DMS 273 (cell line): ENCODE measurements around the gene KIAA1217.
A peak's percentile ranks its signal among the peaks of the same experiment; 100 is the strongest.
"Not testable (repeated sequence)": the region's sequence is repeated elsewhere in the genome, so short reads cannot be mapped to it uniquely, and the experiment has no call there.

Experiments used
- DNase-seq: peaks from one replicate; lab custom pipeline; 2025; ENCODE audit not compliant: unreplicated experiment; lab: John Stamatoyannopoulos, UW

The KIAA1217 gene

DNA sequence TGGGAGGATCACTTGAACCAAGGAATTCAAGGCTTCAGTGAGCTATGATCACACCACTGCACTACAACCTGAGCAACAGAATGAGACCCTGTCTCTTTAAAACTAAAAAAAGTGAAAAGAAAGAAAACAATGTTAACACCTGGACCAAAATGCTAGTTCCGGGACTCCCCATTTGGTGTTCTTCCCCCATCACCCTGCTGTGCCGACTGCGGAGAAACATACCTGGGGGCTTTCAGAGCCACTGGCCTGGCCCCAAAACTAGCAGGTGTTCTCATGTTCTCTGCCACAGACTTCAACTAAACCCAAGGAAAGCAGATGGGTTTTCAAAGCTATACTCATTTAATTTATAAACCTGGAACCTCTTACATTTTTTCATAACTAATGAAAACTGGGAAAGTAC lies 250.9 kb downstream of the KIAA1217 start:
- peak; percentile 24 for DNase-seq

DNA sequence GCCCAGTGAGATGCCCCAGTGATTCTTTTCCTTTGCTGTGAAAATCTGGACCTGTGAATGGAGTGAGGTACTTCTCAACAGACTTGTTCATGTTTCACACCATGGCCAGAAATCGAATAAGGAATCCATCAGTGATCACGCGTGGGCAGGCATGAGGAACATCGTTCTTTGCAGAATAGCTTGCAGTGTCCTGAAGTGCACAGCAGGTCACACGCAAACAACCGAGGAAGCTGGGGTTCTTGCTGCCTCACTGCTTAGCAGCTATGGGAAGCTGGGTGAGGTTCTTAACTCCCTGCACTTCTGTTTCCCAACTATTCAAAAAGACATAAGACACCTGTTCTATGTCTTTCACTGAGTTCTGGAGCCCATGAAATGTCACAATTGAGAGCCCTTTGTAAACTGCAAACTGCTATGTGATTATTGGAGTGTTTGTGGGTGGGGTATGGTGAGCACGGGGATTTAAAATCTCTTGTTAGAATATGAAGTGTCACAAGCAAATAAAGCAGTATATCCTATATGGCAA lies 253.4 kb downstream of the KIAA1217 start:
- peak; percentile 28 for DNase-seq

DNA sequence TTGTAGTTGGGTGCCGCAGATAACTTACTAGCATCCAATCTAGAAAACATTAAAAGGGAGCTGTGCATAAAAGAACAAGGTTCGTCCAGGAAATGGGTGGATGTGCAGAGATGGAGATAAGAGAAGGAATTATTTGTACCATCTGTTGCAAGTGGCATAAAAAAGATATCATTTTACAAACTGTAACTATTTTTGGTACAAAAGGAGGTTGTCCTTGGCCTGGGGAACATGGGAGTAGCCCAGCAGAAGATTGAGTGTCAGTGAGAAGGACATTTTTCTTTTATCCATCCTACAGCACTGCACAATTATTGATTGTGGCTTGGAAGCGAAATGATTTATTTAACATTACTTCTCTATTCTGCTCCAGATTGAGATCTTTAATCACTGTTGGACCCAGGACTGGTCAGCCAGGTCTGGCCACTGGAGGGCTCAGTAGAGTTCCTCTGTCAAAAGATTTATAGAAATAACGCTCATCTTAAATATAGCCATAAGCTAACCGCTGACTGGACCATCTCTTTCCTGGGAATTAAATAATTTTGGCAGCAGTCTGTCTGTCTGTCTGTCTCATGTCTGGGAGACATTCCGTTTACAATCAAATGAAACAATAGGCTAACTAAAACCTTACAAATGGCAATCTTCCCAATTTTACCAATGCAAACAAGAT lies 254.1 kb downstream of the KIAA1217 start:
- peak; percentile 60 for DNase-seq

- DNase-seq = peak; percentile 24
Observed at GRCh38 chr10:24463611-24464426, 254.9 kb downstream of the KIAA1217 start.

DNA sequence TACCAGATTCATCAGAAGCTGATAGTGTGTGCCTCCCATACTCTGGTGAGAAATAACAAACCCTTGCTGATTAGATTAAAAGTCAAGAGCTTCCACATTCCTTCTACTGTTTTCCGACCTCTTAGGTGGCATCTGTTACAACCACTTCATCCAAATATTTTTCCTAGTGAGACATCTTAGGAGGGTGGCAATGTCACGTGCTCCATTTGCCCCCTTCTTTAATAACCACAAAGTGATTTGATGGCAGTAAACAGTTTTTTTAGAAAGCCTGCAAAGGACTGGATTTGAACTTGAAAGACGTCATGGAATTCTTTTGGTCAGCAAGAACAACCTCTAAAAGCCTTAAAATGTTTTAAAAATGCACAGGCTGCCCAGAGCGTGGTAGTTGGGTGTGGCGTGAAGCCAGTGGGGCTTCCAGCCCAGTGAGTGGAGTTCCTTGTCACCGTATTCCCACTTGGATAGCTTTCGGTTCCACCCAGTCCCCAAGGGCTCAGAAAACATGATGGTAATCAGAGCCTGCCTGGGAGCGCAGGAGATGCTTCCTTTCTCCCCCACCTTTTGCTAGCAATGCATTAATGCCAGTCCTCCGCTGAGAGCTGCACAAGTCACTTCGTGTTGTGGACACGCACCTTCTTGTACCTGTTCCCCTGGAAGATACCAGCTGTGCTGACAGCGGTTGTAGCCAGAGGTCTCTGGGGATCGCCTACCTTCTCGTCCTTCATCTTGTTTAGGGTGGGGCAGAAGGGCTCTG lies 256.4 kb downstream of the KIAA1217 start:
- DNase-seq = peak; percentile 49

GRCh38 chr10:24465891-24466818 lies 257.2 kb downstream of the KIAA1217 start:
- peak; percentile 62 for DNase-seq

DNA sequence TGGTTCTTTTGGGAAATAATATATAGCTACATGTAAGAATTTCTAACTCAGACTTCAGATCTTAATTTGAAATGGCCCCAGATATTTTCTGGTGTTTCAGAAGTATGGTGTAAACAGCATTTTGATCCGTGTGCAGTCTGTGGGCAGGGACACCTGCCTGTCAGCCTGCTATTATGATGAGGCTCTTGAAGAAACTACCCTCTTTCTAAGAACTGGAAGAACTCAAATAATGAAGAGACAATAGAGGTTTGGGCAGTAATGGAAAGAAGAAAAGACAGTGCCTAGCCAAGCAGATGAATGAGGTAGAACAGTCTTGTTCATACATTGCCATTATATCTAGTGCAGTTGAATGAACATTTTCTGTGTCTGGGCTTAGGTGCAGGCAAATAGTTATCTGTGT lies 258.2 kb downstream of the KIAA1217 start:
- DNase-seq = no peak

- DNase-seq = no peak
Observed at GRCh38 chr10:24467605-24468004, 258.7 kb downstream of the KIAA1217 start.

GRCh38 chr10:24468281-24468751 lies 259.4 kb downstream of the KIAA1217 start:
- peak; percentile 5 for DNase-seq

DNA sequence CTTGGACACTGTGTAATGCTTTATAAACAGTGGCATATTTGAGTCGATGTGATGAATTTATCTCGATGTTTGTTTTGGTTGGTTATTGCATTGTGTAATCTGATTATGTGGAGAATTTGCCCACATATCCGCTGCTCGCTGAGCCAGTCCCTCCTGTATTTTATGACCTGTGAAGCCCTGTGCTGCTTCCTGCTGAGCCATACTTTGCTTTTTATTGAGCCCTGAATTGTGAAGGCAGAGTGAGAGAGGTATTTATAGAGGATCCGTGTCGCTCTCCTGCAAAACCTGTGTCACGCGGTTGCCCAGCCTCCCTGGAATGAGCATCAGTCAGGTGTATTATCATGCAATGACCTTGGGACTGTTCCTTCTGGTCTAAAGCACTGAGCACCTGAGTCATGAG lies 261.1 kb downstream of the KIAA1217 start:
- no peak for DNase-seq

- DNase-seq = no peak
Observed at GRCh38 chr10:24475598-24475997, 266.7 kb downstream of the KIAA1217 start.

GRCh38 chr10:24476913-24477701 lies 268.2 kb downstream of the KIAA1217 start:
- DNase-seq = no peak

DNA sequence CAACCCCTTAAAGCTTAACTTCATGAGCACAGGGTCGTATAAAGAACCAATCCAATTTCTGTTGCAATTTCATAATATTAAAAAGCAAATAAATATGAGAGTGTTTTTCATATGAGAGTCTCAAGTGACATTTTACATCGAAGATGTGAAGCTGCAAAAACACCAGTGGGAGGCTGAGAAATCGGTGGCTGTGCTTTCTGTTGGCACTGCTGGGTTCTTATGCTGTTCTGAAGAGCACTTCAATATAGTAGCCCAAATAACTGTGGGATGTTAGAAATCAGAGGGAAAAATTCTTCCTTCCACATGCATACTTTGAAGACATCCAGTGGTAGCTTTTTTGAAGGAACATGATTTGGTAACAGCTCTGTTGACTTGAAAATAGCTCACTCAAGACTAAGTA lies 269.0 kb downstream of the KIAA1217 start:
- no peak for DNase-seq

DNA sequence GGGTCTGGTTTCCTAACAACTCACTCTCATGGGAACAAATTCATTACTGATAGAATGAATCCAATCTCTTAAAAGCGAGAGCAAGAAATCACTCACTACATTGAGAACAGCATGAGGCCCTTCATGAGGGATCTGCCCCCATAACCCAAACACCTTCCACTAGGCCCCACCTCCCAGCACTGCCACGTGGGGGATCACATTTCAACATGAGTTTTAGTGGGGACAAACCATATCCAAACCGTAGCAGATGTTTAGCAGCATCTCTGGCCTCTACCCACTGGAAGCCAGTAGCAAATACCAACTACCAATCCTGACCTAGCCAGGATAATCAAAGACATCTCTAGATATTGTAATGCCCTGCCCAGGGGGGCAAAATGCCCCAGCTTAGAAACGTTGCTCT lies 270.9 kb downstream of the KIAA1217 start:
- peak; percentile 4 for DNase-seq

GRCh38 chr10:24480447-24480846 lies 271.5 kb downstream of the KIAA1217 start:
- no peak for DNase-seq

DNA sequence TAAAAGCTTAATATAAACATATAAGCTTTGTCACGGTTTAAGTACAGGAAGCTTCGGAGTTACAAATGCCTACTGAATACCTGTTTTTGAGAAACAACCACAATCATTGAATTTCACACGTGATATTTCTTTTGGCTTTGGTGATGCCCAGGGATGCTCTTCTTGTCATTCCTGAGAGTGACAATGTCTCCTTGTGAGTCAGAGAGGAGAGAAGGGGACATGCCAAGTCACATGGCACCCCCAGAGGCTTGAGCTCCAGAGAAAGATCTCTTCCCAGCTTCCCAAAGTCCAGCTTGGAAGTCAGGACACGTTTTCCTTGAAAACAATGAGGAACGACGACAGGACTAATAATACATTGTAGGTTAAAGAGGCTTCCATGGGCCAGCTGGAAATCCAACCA lies 272.3 kb downstream of the KIAA1217 start:
- no peak for DNase-seq

GRCh38 chr10:24482713-24483112 lies 273.8 kb downstream of the KIAA1217 start:
- DNase-seq = not testable (repeated sequence)

DNA sequence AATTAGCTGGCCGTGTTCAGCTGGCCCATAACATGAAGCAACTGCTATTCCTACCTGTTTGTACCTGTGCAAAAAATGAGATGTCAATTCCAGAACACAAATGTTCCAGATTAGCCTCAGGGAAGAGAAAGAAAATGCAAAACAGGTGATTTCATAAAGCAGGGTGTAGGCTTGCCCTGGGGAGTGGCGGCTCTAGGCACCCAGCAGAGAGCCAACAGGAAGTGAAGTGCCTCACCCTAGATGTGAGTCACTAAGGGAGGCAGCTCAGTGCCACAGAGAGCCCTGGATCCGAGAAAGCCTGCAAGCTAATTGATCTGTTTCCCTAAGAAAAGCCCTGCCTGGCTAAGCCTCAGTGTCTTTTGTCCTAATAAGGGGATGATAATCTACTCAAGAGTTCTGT lies 274.8 kb downstream of the KIAA1217 start:
- DNase-seq = no peak

- no peak for DNase-seq
Observed at GRCh38 chr10:24484771-24485170, 275.8 kb downstream of the KIAA1217 start.

- DNase-seq = no peak
Observed at GRCh38 chr10:24485304-24485703, 276.4 kb downstream of the KIAA1217 start.
